ES-I3 (cell line): ENCODE results near the gene SHFL.

Source experiments
- H3K36me3 ChIP-seq: 2 replicates; pipeline ENCODE4 v1.6.1; 2013; ENCODE audit warnings: mild to moderate bottlenecking, low read length, control low read depth, moderate library complexity; ENCODE audit not compliant: insufficient read depth
- H3K4me1 ChIP-seq: 2 replicates; pipeline ENCODE4 v1.6.1; 2013; ENCODE audit warnings: mild to moderate bottlenecking, control low read depth, low read length; ENCODE audit not compliant: insufficient read depth
- H3K9ac ChIP-seq: 2 replicates; pipeline ENCODE4 v1.6.1; 2013; ENCODE audit warnings: low read depth, mild to moderate bottlenecking, low read length, moderate library complexity
- H3K9me3 ChIP-seq: 2 replicates; pipeline ENCODE4 v1.6.1; 2013; ENCODE audit warnings: mild to moderate bottlenecking, low read length, moderate library complexity; ENCODE audit not compliant: control insufficient read depth, insufficient read depth

The SHFL gene

GRCh38 chr19:10074153-10074552 lies 12.0 kb upstream of the SHFL start:
- H3K4me1 ChIP-seq = no peaks in the 10 kb centered on the region
- H3K9ac ChIP-seq = no peak overlapping the region
- no peaks in the 10 kb centered on the region for H3K36me3 ChIP-seq
- 0 out of 2 replicates have a peak, but pooled peaks cover 4% of the 10 kb centered on the region for H3K9me3 ChIP-seq

GRCh38 chr19:10076535-10076934 lies 9.6 kb upstream of the SHFL start:
- Histone ChIP-seq H3K9ac (no peak overlapping the region), H3K4me1 (no peaks in the 10 kb centered on the region), H3K9me3 (0 out of 2 replicates have a peak, but pooled peaks cover 4% of the 10 kb centered on the region), H3K36me3 (no peaks in the 10 kb centered on the region)

DNA sequence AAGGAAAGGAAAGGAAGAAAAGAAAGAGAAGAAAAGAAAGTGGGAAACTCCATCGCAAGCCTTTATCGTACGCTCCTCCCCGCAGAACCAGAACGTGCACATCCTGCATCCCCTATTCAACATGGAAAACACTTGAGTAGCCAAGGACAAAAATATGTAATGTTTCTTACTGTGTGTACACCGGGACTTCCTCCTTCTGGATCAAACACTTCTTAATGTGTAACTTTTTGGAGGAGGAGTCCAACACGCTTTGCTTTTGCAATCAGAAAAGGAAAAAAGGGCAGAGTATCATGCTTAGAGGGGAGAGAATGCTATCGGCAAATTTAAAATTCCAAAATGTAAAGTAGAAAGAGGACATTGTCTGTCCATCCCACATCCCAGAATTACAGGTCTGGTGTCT lies 7.8 kb upstream of the SHFL start:
- Histone ChIP-seq H3K36me3 (no peaks in the 10 kb centered on the region), H3K9ac (no peak overlapping the region), H3K9me3 (0 out of 2 replicates have a peak, but pooled peaks cover 4% of the 10 kb centered on the region), H3K4me1 (no peaks in the 10 kb centered on the region)

GRCh38 chr19:10079031-10079453 lies 7.1 kb upstream of the SHFL start:
- no peak overlapping the region for H3K9ac ChIP-seq
- no peaks in the 10 kb centered on the region for H3K36me3 ChIP-seq
- no peaks in the 10 kb centered on the region for H3K4me1 ChIP-seq
- H3K9me3 ChIP-seq = no peaks in the 10 kb centered on the region

DNA sequence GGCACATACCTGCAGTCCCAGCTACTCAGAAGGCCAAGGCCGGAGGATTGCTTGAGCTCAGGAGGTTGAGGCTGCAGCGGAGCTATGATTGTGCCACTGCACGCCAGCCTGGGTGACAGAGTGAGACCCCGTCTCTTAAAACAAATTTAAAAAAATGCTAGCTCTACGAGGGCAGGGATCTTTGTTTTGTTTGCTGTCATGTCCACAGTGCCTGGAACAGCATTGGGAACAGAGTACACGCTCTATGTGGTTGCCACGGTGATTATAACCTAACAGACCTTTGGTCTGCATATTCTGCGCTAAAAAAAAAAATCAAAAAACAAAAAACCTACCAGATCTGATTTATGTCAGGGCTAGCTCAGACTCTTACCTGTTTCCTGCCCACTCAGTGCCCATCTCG lies 2.2 kb upstream of the SHFL start:
- Histone ChIP-seq H3K4me1 (no peaks in the 10 kb centered on the region), H3K9ac (no peak overlapping the region), H3K9me3 (no peaks in the 10 kb centered on the region), H3K36me3 (no peaks in the 10 kb centered on the region)

GRCh38 chr19:10084803-10085202 lies 1.3 kb upstream of the SHFL start:
- Histone ChIP-seq H3K4me1 (no peaks in the 10 kb centered on the region), H3K9ac (no peak overlapping the region), H3K9me3 (no peaks in the 10 kb centered on the region), H3K36me3 (no peaks in the 10 kb centered on the region)

DNA sequence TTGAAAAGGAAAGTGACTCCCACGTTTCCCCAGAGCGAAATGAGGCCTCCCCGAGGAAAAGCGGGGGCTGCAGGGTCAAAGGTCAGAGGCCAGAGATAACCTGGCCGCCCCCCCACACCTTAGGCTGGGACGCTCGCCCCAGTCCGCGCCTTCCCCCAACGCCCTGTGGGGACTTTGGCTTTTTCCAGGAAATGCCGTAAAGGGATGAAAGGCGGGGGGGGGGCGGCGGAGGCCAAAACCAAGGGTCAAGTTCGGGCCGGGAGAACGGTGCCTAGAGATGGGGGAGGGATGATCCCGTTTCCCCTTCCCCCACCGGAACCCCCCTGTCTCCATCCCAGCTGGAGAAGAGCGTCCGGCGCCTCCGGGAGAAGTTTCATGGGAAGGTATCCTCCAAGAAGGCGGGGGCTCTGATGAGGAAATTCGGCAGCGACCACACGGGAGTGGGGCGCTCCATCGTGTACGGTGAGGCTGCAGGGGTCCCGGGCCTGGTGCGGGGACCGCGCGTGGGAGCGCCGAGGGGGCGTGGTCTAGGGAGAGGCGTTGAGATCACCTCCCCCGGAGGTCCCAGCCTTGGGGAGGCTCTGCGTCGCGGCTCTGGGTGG lies 575 bp downstream of the SHFL start:
- Histone ChIP-seq H3K36me3 (no peaks in the 10 kb centered on the region), H3K9me3 (no peaks in the 10 kb centered on the region), H3K4me1 (no peaks in the 10 kb centered on the region), H3K9ac (peak overlapping the region; percentile 95)

DNA sequence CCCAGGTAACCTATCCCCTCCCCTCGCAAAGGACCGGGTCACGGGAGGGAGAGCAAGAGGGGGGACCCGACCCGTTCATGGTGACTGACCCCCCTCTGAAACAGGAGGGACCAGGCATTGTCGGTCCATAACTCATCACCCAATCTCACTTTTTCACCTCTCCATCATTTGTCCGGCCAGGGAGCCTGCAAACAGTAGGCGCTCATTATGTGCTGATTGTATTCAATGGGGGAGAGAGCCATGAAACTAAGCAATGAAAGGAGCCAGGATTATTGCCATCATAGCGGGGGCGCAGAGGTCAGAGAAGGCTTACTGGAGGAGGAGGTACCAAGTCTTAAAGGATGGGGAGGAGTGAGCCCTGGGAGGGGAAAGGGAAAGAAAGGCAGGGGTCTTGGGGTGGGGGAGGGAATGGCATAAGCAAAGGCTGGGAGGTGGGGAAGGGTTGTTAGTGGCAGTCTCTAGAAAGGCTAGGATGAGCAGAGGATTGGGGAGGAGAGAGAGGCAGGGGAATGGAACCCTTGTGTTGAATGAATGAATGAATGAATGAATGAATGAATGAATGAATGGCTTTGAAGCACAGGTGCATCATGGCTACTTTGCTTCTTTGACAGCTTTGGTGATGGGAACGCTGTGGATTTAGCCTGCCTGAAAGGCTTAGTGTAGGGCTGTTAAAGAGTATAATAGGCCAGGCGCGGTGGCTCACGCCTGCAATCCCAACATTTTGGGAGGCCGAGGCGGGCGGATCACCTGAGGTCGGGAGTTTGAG lies 1.4 kb downstream of the SHFL start:
- peak overlapping the region; percentile 95 for H3K9ac ChIP-seq
- no peaks in the 10 kb centered on the region for H3K4me1 ChIP-seq

DNA sequence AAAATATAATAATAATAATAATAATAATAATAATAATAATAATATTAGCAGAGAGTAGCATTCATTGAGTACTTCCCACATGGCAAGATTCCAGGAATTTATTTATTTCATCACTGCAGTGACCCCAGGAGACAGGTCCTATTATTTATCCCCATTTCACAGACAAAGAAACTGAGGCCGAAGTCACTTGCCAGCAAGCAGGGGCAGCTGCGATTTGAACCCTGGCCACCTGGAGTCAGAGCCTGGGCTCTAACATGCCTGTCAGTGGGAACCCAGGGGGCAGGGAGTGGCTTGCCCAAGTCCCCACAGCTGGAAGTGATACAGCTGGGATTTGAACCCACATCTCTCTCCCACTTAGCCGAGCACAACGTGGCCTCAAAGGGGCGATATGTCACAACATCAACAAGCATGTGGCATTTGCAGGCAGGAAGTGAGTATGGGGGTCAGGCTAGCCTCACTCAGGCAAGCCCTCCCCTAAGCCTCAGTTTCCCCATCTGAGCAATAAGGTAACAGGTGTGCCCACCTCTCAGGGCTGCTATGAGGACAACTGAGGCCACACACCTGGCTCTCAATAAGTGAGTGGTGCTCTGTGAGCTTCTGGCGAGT lies 2.9 kb downstream of the SHFL start:
- Histone ChIP-seq H3K9ac (no peak overlapping the region), H3K4me1 (no peaks in the 10 kb centered on the region), H3K9me3 (no peaks in the 10 kb centered on the region), H3K36me3 (no peaks in the 10 kb centered on the region)

More for the DNA sequence above, 1.4 kb downstream of the SHFL start:
- Histone ChIP-seq H3K36me3 (no peaks in the 10 kb centered on the region), H3K9me3 (no peaks in the 10 kb centered on the region)

DNA sequence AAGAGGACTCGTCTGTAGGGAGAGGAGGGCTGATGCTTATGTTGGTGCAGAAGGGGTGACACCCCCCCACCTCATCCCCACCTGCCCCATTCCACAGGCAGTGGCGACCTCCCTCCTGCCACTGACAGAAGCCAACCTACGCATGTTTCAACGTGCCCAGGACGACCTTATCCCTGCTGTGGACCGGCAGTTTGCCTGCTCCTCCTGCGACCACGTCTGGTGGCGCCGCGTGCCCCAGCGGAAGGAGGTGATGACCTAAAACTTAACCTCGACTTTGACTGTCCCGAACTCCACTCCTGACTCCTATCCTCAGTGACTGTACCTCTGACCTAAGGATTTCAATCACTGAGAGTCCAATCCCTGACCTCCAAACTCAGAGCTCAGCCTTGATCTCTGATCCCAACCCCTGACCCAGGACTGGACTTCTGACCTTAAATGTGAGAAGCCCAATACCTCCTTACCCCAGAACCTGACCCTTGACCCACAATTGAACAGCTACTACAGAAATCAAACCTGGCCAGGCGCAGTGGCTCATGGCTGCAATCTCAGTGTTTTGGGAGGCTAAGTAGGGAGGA lies 3.8 kb downstream of the SHFL start:
- no peaks in the 10 kb centered on the region for H3K36me3 ChIP-seq
- H3K9me3 ChIP-seq = no peaks in the 10 kb centered on the region
- H3K4me1 ChIP-seq = no peaks in the 10 kb centered on the region
- H3K9ac ChIP-seq = no peak overlapping the region

- Histone ChIP-seq H3K36me3 (no peaks in the 10 kb centered on the region), H3K4me1 (no peaks in the 10 kb centered on the region), H3K9ac (no peak overlapping the region), H3K9me3 (no peaks in the 10 kb centered on the region)
Measured at GRCh38 chr19:10091370-10091687, 5.2 kb downstream of the SHFL start.

DNA sequence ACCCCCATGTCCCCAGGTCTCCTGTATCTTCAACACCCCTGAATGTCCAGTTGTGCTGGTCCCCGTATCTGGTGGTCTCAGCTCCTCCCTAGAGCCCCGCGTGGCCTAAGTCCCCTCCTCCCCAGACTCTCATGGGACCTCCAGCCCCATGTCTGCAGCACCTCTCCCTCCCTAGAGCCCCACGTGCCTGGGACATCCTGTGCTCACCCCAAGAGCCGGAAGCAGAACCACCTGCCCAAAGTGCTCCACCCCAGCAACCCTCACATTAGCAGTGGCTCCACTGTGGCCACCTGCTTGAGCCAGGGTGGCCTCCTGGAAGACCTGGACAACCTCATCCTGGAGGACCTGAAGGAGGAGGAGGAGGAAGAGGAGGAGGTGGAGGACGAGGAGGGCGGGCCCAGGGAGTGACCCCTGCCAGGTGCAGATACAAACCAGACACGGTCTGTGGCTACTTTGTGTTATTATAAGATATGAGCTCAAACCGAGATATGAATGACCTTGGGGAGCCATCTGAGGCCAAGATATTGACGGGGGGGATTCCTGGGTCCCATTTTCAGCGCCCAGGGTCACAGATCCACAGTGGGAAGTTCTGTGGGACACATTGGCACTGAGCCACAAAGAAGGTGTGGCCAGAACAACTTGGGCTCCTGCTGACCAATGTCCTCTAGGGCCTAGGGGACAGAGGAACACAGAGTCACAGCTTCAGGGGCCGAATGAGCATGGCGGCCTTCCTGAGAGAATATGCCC lies 6.0 kb downstream of the SHFL start:
- no peaks in the 10 kb centered on the region for H3K9me3 ChIP-seq
- H3K9ac ChIP-seq = no peak overlapping the region
- no peaks in the 10 kb centered on the region for H3K4me1 ChIP-seq
- no peaks in the 10 kb centered on the region for H3K36me3 ChIP-seq

DNA sequence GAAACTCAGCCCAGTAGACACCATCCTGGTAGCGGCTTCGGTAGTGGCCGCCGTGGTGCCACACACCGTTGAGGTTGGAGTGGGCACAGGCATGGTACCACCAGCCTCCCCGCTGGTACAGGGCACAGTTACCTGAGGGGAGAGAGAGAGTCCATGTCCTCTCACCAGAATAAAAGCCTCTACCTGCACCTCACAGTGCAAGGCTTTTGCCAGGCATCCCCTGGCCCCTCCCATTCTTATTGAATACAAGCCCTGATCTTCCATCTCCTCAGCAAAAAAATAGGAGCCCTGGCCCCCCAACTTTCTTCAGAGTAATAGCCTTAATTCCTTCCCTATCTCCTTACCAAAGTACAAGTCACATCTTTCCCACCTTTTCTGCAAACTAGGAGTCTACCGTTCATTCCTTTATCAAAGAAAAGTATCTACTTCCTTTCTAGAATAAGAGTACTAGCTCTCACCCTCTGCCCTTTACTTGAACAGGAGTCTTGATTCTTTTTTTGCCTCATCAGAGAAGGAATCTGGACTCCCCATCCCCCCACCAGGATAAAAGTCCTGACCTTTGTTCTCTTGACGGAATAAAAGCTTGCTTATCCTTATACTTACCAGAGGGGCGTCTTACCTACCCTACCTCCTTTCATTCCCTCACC lies 6.7 kb downstream of the SHFL start:
- no peak overlapping the region for H3K9ac ChIP-seq
- no peaks in the 10 kb centered on the region for H3K36me3 ChIP-seq
- H3K9me3 ChIP-seq = no peaks in the 10 kb centered on the region
- no peaks in the 10 kb centered on the region for H3K4me1 ChIP-seq
